Erythroblast (primary cell): ENCODE measurements around the gene ENTPD1.

Experiments
- GATA1 ChIP-seq: IDR thresholded peaks from 2 replicates; pipeline ENCODE4 v1.6.1; 2011; ENCODE audit warnings: low read depth, mild to moderate bottlenecking, control low read depth, low read length, moderate library complexity
- POLR2A ChIP-seq: IDR thresholded peaks from 2 replicates; pipeline ENCODE4 v1.6.1; 2011; ENCODE audit warnings: mild to moderate bottlenecking, low read length

DNA sequence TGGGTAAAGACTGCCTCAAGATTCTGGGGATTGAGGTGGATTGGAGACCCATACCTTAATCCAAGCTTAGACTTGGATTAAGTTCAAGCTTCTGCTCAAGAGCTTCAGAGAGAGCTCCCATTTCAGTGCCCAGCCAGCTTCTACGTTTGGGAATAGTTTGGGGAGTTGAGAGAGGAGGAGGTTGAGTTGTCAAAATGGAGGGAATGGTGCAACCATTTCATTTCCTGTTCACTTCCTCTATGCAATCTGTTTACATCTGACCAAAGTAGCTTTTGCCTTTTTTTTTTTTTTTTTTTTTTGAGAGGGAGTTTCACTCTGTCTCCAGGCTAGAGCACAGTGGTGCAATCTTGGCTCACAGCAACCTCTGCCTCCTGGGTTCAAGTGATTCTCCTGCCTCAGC, 65.8 kb downstream of the ENTPD1 start:
- TF ChIP-seq POLR2A, result no peak
- no peak for TF ChIP-seq GATA1
